ENCODE data around the gene CD2AP.
"Not testable (repeated sequence)": the region's sequence is repeated elsewhere in the genome, so short reads cannot be mapped to it uniquely, and the experiment has no call there.

Gene CD2AP

DNA sequence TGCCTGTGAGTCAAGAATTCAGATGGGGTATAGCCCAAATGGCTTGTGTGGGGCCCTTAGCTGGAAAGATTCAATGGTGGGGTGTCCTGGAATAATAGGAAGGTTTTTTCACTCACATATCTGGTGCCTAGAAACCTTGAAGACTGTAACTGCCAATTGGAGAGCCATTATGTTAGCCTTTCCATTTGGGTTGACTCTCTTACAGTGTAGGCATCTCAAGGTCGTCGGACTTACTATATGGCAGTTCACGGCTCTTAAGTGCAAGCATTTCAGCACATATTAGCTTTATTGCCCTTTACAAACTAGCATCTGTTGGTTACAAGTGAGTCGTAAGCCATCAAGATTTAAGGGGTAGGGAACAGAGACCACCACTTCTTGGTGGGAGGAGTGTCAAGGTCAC lies 74.1 kb downstream of the CD2AP start:
- TF ChIP-seq Cebpa-rat (IDR thresholded peaks at IDR 0.05), result no peak
- no peak overlapping the region for H3K9ac ChIP-seq
- H3K27me3 ChIP-seq, result no peaks in the 10 kb centered on the region
- H4K20me1 ChIP-seq, result peaks cover 0 to 4% (median 0%) of the 10 kb centered on the region in 11 experiments; a peak in 1 of 22 replicates
- H3K9me3 ChIP-seq (replicated peaks in 1 of 11), result peaks cover 10 to 30% (median 21%) of the 10 kb centered on the region in 11 experiments
- H3K36me3 ChIP-seq, result peaks cover 20 to 58% (median 31%) of the 10 kb centered on the region in 11 experiments; a peak in 21 of 22 replicates
- no peak overlapping the region for H3K4me3 ChIP-seq
- no peak overlapping the region for H3K27ac ChIP-seq
- no peak overlapping the region for H3K4me2 ChIP-seq
- no peaks in the 10 kb centered on the region for H3K4me1 ChIP-seq

DNA sequence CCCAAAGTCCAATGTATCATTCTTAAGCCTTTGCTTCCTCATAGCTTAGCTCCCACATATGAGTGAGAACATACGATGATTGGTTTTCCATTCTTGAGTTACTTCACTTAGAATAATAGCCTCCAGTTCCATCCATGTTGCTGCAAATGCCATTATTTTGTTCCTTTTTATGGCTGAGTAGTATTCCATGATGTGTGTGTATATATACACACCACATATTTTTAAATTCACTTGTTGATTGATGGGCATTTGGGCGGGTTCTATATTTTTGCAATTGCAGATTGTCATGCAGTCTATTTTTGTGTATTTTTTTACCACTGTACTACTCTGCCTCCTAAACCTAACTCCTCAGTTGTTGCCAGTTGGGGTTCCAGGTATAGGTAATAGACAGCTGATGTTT lies 74.7 kb downstream of the CD2AP start:
- Histone ChIP-seq H3K36me3 (peaks cover 17 to 55% (median 28%) of the 10 kb centered on the region in 11 experiments; a peak in 20 of 22 replicates), H3K4me1 (no peaks in the 10 kb centered on the region), H3K4me3 (no peak overlapping the region), H3K27ac (no peak overlapping the region), H3K27me3 (no peaks in the 10 kb centered on the region), H3K9ac (no peak overlapping the region), H4K20me1 (peaks cover 0 to 4% (median 0%) of the 10 kb centered on the region in 11 experiments; a peak in 1 of 22 replicates), H3K9me3 (replicated peaks in 1 of 11) (peaks cover 14 to 31% (median 22%) of the 10 kb centered on the region in 11 experiments), H3K4me2 (no peak overlapping the region)
- TF ChIP-seq Cebpa-rat (IDR thresholded peaks at IDR 0.05), result no peak

DNA sequence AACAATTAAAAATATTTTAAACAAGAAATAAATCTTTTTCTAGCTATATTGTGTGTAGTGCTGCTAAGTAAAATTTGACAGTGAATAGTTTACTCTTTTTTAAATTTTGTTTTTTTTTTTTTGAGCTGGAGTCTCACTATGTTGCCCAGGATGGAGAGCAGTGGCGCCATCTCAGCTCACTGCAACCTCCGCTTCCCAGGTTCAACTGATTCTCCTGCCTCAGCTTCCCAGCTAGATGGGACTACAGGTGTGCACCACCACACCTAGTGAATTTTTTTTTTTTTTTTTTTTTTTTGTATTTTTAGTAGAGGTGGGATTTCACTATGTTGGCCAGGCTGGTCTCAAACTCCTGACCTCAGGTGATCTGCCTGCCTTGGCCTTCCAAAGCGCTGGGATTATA lies 75.7 kb downstream of the CD2AP start:
- not testable (repeated sequence) for H3K9ac ChIP-seq, H3K4me2 ChIP-seq, H3K27ac ChIP-seq, H4K20me1 ChIP-seq, H3K4me1 ChIP-seq, H3K4me3 ChIP-seq, H3K27me3 ChIP-seq
- Histone ChIP-seq H3K9me3 (replicated peaks in 1 of 11) (peaks cover 9 to 32% (median 18%) of the 10 kb centered on the region in 11 experiments), H3K36me3 (peaks cover 12 to 48% (median 22%) of the 10 kb centered on the region in 11 experiments; a peak in 20 of 22 replicates)

DNA sequence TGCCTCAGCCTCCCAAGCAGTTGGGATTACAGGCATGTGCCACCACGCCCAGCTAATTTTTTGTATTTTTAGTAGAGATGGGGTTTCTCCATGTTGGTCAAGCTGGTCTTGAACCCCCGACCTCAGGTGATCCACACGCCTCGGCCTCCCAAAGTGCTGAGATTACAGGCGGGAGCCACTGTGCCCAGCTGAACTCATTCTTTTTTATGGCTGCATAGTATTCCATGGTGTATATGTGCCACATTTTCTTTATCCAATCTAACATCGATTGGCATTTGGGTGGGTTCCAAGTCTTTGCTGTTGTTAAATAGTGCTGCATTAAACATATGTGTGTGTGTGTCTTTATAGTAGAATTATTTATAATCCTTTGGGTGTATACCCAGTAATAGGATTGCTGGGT lies 78.9 kb downstream of the CD2AP start:
- H3K27me3 ChIP-seq, H3K27ac ChIP-seq, H4K20me1 ChIP-seq, H3K4me2 ChIP-seq, H3K4me3 ChIP-seq, H3K4me1 ChIP-seq, H3K9ac ChIP-seq: not testable (repeated sequence)
- Histone ChIP-seq H3K36me3 (peaks cover 13 to 55% (median 29%) of the 10 kb centered on the region in 11 experiments; a peak in 21 of 22 replicates), H3K9me3 (replicated peaks in 1 of 11) (peaks cover 9 to 21% (median 11%) of the 10 kb centered on the region in 11 experiments)

DNA sequence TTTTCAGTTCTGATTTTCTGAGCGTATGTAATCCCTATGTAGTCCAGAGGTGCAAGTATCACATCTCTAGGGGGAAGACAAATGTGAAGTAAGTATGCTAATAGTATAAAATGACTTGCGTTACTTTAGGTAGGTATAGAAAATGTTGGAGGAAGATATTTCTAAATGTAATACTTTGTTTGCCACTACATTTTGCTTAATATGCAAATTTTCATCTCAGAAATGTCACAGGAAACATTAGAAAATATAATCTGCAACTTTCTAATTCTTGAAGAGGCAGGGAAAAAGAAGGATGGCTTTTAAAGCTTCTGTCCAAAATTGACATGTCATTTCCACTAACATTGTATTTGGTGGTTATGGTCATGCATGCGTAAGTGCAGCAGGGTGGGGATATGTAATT lies 85.6 kb downstream of the CD2AP start:
- Histone ChIP-seq H3K27me3 (no peaks in the 10 kb centered on the region), H3K36me3 (peaks cover 0 to 47% (median 27%) of the 10 kb centered on the region in 11 experiments; a peak in 15 of 22 replicates), H3K4me1 (no peaks in the 10 kb centered on the region), H3K4me3 (no peak overlapping the region), H3K4me2 (no peak overlapping the region), H3K9ac (no peak overlapping the region), H4K20me1 (no peaks in the 10 kb centered on the region; a peak in 1 of 22 replicates), H3K9me3 (replicated peaks in 1 of 11) (peaks cover 0 to 8% (median 3%) of the 10 kb centered on the region in 11 experiments; a peak in 6 of 22 replicates), H3K27ac (no peak overlapping the region)
- TF ChIP-seq Cebpa-rat (IDR thresholded peaks at IDR 0.05), result no peak

DNA sequence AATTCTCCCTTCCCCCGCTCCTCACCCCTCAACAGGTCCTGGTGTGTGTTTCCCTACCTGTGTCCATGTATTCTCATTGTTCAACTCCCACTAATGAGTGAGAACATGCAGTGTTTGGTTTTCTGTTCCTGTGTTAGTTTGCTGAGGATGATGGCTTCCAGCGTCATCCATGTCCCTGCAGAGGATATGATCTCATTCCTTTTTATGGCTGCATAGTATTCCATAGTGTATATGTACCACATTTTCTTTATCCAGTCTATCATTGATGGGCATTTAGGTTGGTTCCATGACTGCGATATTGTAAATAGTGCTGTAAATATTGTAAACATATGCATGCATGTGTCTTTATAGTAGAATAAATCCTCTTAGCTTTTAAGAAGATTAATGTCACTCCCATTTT lies 89.0 kb downstream of the CD2AP start:
- not testable (repeated sequence) for H3K27me3 ChIP-seq; H3K27ac ChIP-seq; H3K9ac ChIP-seq; H3K4me3 ChIP-seq; H3K4me1 ChIP-seq; H3K4me2 ChIP-seq; H3K9me3 ChIP-seq (replicated peaks in 1 of 11)
- Histone ChIP-seq H3K36me3 (peaks cover 0 to 31% (median 11%) of the 10 kb centered on the region in 11 experiments; a peak in 12 of 22 replicates), H4K20me1 (peaks cover 0 to 12% (median 0%) of the 10 kb centered on the region in 11 experiments; a peak in 2 of 22 replicates)

DNA sequence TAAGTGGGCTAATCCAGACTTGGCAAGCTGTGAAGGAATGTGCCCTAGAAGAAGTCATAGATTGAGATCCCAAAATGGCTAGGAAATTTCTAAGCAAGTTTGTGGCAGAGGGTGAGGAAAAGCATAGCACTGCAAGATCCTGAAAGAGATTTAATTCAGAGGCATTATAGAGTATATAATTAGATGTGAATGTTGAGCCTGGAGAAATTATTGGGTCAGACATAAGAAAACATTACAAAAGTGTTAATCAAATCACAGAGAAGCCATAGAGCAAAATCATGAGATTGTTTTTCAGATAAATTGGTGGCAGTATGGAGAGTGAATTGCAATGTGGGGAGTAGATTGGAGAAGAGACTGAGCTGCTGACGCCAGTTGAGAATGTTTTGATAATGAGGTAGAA lies 90.0 kb downstream of the CD2AP start:
- Histone ChIP-seq H3K9ac (no peak overlapping the region), H3K4me2 (no peak overlapping the region), H3K4me3 (no peak overlapping the region), H3K36me3 (peaks cover 0 to 25% (median 7%) of the 10 kb centered on the region in 11 experiments; a peak in 12 of 22 replicates), H3K27me3 (no peaks in the 10 kb centered on the region), H3K4me1 (peaks cover 0 to 3% (median 0%) of the 10 kb centered on the region in 10 experiments; a peak in 1 of 20 replicates), H4K20me1 (peaks cover 0 to 22% (median 0%) of the 10 kb centered on the region in 11 experiments; a peak in 3 of 22 replicates), H3K9me3 (replicated peaks in 1 of 11) (peaks cover 0 to 8% (median 3%) of the 10 kb centered on the region in 11 experiments; a peak in 5 of 22 replicates), H3K27ac (no peak overlapping the region)
- TF ChIP-seq Cebpa-rat (IDR thresholded peaks at IDR 0.05), result no peak

DNA sequence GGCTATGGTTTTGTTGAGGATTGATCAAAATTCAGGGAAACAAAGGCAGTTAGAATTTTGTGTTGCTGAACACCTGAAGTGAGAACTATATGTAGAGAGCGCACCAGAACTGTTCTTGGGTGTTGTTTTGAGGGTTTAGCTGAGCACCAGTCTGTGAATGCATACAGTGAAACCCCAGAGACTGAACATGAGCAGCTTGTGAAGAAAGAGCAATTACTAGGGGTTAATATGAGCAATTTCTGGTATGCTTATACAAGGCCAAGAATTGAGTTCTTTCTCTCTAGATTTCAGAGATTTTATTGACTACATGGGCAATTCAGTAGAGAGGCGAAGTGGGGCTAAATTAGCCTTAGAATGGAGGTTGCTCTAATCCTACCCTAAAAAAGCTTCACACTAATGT lies 93.9 kb downstream of the CD2AP start:
- Histone ChIP-seq H3K4me1 (peaks cover 0 to 3% (median 0%) of the 10 kb centered on the region in 10 experiments; a peak in 1 of 20 replicates), H4K20me1 (peaks cover 0 to 24% (median 0%) of the 10 kb centered on the region in 11 experiments; a peak in 3 of 22 replicates), H3K27me3 (no peaks in the 10 kb centered on the region), H3K9me3 (replicated peaks in 1 of 11) (peaks cover 0 to 3% (median 1%) of the 10 kb centered on the region in 11 experiments; a peak in 4 of 22 replicates), H3K4me2 (no peak overlapping the region), H3K27ac (no peak overlapping the region), H3K9ac (no peak overlapping the region), H3K4me3 (no peak overlapping the region), H3K36me3 (peaks cover 0 to 24% (median 13%) of the 10 kb centered on the region in 11 experiments; a peak in 13 of 22 replicates)
- no peak for TF ChIP-seq Cebpa-rat (IDR thresholded peaks at IDR 0.05)

DNA sequence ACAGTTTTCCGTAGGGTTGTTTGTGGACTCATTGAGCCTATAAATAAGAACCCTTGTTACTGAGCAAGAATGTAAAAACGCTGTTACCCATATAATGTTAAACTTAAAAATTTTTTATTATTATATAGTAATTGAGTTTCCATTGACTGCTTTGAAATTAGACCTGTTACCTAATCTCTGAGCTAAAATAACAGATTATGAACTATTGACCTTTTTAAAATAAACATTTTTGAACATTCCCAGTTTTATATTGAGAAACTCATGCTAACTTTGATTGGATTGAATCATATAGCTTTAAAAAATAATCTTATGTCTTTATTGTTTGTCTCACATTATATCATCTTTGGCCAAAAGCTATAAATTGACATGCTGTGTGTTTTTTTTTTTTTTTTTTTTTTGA lies 95.5 kb downstream of the CD2AP start:
- no peak for TF ChIP-seq Cebpa-rat (IDR thresholded peaks at IDR 0.05)
- Histone ChIP-seq H3K9ac (no peak overlapping the region), H3K36me3 (peaks cover 1 to 34% (median 24%) of the 10 kb centered on the region in 11 experiments; a peak in 18 of 22 replicates)

DNA sequence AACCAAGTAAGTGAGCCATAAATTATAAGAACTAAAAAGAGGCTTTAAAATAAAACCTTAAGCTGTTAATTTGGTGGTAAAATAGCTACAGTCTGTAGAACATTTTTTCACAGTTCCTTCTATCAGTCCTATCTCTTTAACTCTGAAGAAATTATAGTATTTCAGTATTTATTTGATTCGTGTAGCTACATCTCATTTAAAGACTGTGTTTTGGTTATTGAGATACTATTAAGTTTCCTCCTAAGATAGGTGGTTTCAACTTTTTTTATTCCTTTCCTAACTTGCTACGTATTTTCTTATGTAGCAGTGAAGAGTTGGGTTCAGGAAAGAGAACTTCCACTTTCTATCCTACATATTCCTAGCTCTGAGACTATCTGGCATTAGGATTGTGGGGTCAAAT lies 97.2 kb downstream of the CD2AP start:
- no peak for TF ChIP-seq Cebpa-rat (IDR thresholded peaks at IDR 0.05)
- Histone ChIP-seq H3K27ac (no peak overlapping the region), H3K36me3 (peaks cover 14 to 49% (median 41%) of the 10 kb centered on the region in 11 experiments; a peak in 21 of 22 replicates), H3K4me1 (peaks cover 0 to under 1% (median 0%) of the 10 kb centered on the region in 10 experiments; a peak in 1 of 20 replicates), H4K20me1 (peaks cover 0 to 16% (median 0%) of the 10 kb centered on the region in 11 experiments; a peak in 4 of 22 replicates), H3K4me3 (no peak overlapping the region), H3K4me2 (no peak overlapping the region), H3K9ac (no peak overlapping the region), H3K27me3 (no peaks in the 10 kb centered on the region), H3K9me3 (replicated peaks in 1 of 11) (no peaks in the 10 kb centered on the region)

More for the DNA sequence above, 95.5 kb downstream of the CD2AP start:
- no peak overlapping the region for H3K4me2 ChIP-seq
- no peaks in the 10 kb centered on the region for H3K27me3 ChIP-seq
- no peak overlapping the region for H3K4me3 ChIP-seq
- H3K27ac ChIP-seq, result no peak overlapping the region
- H3K4me1 ChIP-seq, result peaks cover 0 to 3% (median 0%) of the 10 kb centered on the region in 10 experiments; a peak in 1 of 20 replicates
- H3K9me3 ChIP-seq (replicated peaks in 1 of 11), result no peaks in the 10 kb centered on the region
- H4K20me1 ChIP-seq, result peaks cover 0 to 24% (median 0%) of the 10 kb centered on the region in 11 experiments; a peak in 3 of 22 replicates
